ENCODE data around the gene SAFB. TPM values are rescaled to one million over a fixed set of nuclear protein-coding genes. Genes with fewer than 3 reads are reported as not detected.

Gene SAFB
- polyA plus RNA-seq (2013) = 75.5 and 76.6 TPM in 2 replicates

- peak within 1 kb of the TSS; percentile 87 for H3K27ac ChIP-seq (ENCODE audit: low read depth, low read length)
- H4K12ac ChIP-seq (ENCODE audit: low read depth, low read length) = peak within 1 kb of the TSS; percentile 85
- peaks cover 45% of the 10 kb centered on the region for H3K79me2 ChIP-seq (ENCODE audit: control insufficient read depth, insufficient read depth, low read length, poor library complexity)
- peak; percentile 100 for DNase-seq
- H2AK5ac ChIP-seq (ENCODE audit: low read length) = peak within 1 kb of the TSS; percentile 86
- peak within 1 kb of the TSS; percentile 88 for H3K18ac ChIP-seq (ENCODE audit: low read length)
- peaks cover 8 to 14% of the 10 kb centered on the region in 2 experiments for H3K4me1 ChIP-seq (ENCODE audit: control insufficient read depth in 1 of 2, insufficient read depth in 2 of 2, low read length in 2 of 2)
- H2BK12ac ChIP-seq (ENCODE audit: low read length) = peak within 1 kb of the TSS; percentile 38
- H2BK120ac ChIP-seq (ENCODE audit: insufficient read depth, low read length, poor library complexity) = peak within 1 kb of the TSS; percentile 82
- no peaks in the 10 kb centered on the region for H3K9me3 ChIP-seq (ENCODE audit: insufficient read depth, low read depth, low read length)
- H3K27me3 ChIP-seq (ENCODE audit: insufficient read depth, low read length) = no peaks in the 10 kb centered on the region
- H4K8ac ChIP-seq (ENCODE audit: low read depth, low read length) = peak within 1 kb of the TSS; percentile 95
- H2BK5ac ChIP-seq (ENCODE audit: low read depth, low read length, poor library complexity) = peak within 1 kb of the TSS; percentile 66
- H3K9ac ChIP-seq (ENCODE audit: low read length) = peak within 1 kb of the TSS; percentile 95
- H3K23ac ChIP-seq (ENCODE audit: low read length) = peak within 1 kb of the TSS; percentile 31
- H3K36me3 ChIP-seq (ENCODE audit: control insufficient read depth in 1 of 2, insufficient read depth in 2 of 2, low read length in 2 of 2) = peaks cover 23 to 50% of the 10 kb centered on the region in 2 experiments
- H2AFZ ChIP-seq (ENCODE audit: insufficient read depth, low read length, poor library complexity) = peak within 1 kb of the TSS; percentile 83
- H3K4ac ChIP-seq (ENCODE audit: low read depth, low read length) = peak within 1 kb of the TSS; percentile 100
- peak within 1 kb of the TSS; percentile 94 for H4K91ac ChIP-seq (ENCODE audit: low read depth, low read length)
- H3K14ac ChIP-seq (ENCODE audit: low read length) = peak within 1 kb of the TSS; percentile 91
- H3K79me1 ChIP-seq (ENCODE audit: low read length) = peaks cover 14% of the 10 kb centered on the region
- peak within 1 kb of the TSS; percentile 90 for H3K4me2 ChIP-seq (ENCODE audit: low read length)
- no CpG with 5 or more reads among the region's 116 CpGs for WGBS (ENCODE audit: extremely low coverage, insufficient coverage, insufficient read length)
- H3K4me3 ChIP-seq (ENCODE audit: low read depth, low read length) = peak within 1 kb of the TSS; percentile 99
Observed at GRCh38 chr19:5622465-5623396, at the start of gene SAFB, which contains the start of gene SAFB2. Gene SAFB, plus strand, starts transcription at chr19:5623083. Its CDS starts 123 bp downstream, at chr19:5623206. Gene SAFB2, minus strand, starts transcription at chr19:5622776. Its CDS starts 61 bp downstream, at chr19:5622715.

GRCh38 chr19:5575590-5575989, 47.3 kb upstream of the SAFB start:
- H3K27me3 ChIP-seq (ENCODE audit: insufficient read depth, low read length) = no peaks in the 10 kb centered on the region
- H3K4me2 ChIP-seq (ENCODE audit: low read length) = no peak overlapping the region
- no peaks in the 10 kb centered on the region for H3K79me2 ChIP-seq (ENCODE audit: control insufficient read depth, insufficient read depth, low read length, poor library complexity)
- no peak overlapping the region for H2AK5ac ChIP-seq (ENCODE audit: low read length)
- H2AFZ ChIP-seq (ENCODE audit: insufficient read depth, low read length, poor library complexity) = no peak overlapping the region
- H4K8ac ChIP-seq (ENCODE audit: low read depth, low read length) = no peak overlapping the region
- no peak overlapping the region for H3K27ac ChIP-seq (ENCODE audit: low read depth, low read length)
- H3K23ac ChIP-seq (ENCODE audit: low read length) = no peak overlapping the region
- no peak overlapping the region for H3K4ac ChIP-seq (ENCODE audit: low read depth, low read length)
- DNase-seq = peak; percentile 38 to 73
- peaks cover 10 to 15% of the 10 kb centered on the region in 2 experiments for H3K4me1 ChIP-seq (ENCODE audit: control insufficient read depth in 1 of 2, insufficient read depth in 2 of 2, low read length in 2 of 2)
- no peak overlapping the region for H3K4me3 ChIP-seq (ENCODE audit: low read depth, low read length)
- H2BK120ac ChIP-seq (ENCODE audit: insufficient read depth, low read length, poor library complexity) = no peak overlapping the region
- no peak overlapping the region for H4K91ac ChIP-seq (ENCODE audit: low read depth, low read length)
- H3K18ac ChIP-seq (ENCODE audit: low read length) = no peak overlapping the region
- no peaks in the 10 kb centered on the region for H3K36me3 ChIP-seq (ENCODE audit: control insufficient read depth in 1 of 2, insufficient read depth in 2 of 2, low read length in 2 of 2)
- H3K14ac ChIP-seq (ENCODE audit: low read length) = no peak overlapping the region
- H3K9me3 ChIP-seq (ENCODE audit: insufficient read depth, low read depth, low read length) = peaks cover 2% of the 10 kb centered on the region
- no peak overlapping the region for H4K12ac ChIP-seq (ENCODE audit: low read depth, low read length)
- H3K79me1 ChIP-seq (ENCODE audit: low read length) = peaks cover 6% of the 10 kb centered on the region
- no peak overlapping the region for H3K9ac ChIP-seq (ENCODE audit: low read length)
- no CpG with 5 or more reads among the region's 6 CpGs for WGBS (ENCODE audit: extremely low coverage, insufficient coverage, insufficient read length)
- no peak overlapping the region for H2BK5ac ChIP-seq (ENCODE audit: low read depth, low read length, poor library complexity)
- H2BK12ac ChIP-seq (ENCODE audit: low read length) = no peak overlapping the region

- no CpG with 5 or more reads among the region's 28 CpGs for WGBS (ENCODE audit: extremely low coverage, insufficient coverage, insufficient read length)
- H3K4me3 ChIP-seq (ENCODE audit: low read depth, low read length) = no peak overlapping the region
Observed at GRCh38 chr19:5578097-5578846, 44.6 kb upstream of the SAFB start.

GRCh38 chr19:5579286-5579685, 43.6 kb upstream of the SAFB start:
- Histone ChIP-seq H3K27ac (ENCODE audit: low read depth, low read length) (no peak overlapping the region), H2AFZ (ENCODE audit: insufficient read depth, low read length, poor library complexity) (no peak overlapping the region), H3K79me2 (ENCODE audit: control insufficient read depth, insufficient read depth, low read length, poor library complexity) (no peaks in the 10 kb centered on the region), H3K4me3 (ENCODE audit: low read depth, low read length) (no peak overlapping the region), H3K79me1 (ENCODE audit: low read length) (no peaks in the 10 kb centered on the region), H3K27me3 (ENCODE audit: insufficient read depth, low read length) (no peaks in the 10 kb centered on the region), H4K91ac (ENCODE audit: low read depth, low read length) (no peak overlapping the region), H2BK5ac (ENCODE audit: low read depth, low read length, poor library complexity) (no peak overlapping the region), H3K14ac (ENCODE audit: low read length) (no peak overlapping the region), H2AK5ac (ENCODE audit: low read length) (no peak overlapping the region), H3K18ac (ENCODE audit: low read length) (no peak overlapping the region), H3K36me3 (ENCODE audit: control insufficient read depth in 1 of 2, insufficient read depth in 2 of 2, low read length in 2 of 2) (peaks cover 5 to 7% of the 10 kb centered on the region in 2 experiments), H3K4me2 (ENCODE audit: low read length) (no peak overlapping the region), H3K23ac (ENCODE audit: low read length) (no peak overlapping the region), H3K9ac (ENCODE audit: low read length) (no peak overlapping the region), H3K9me3 (ENCODE audit: insufficient read depth, low read depth, low read length) (no peaks in the 10 kb centered on the region), H4K12ac (ENCODE audit: low read depth, low read length) (no peak overlapping the region), H3K4me1 (ENCODE audit: control insufficient read depth in 1 of 2, insufficient read depth in 2 of 2, low read length in 2 of 2) (peaks cover 0 to 5% of the 10 kb centered on the region in 2 experiments), H2BK12ac (ENCODE audit: low read length) (no peak overlapping the region), H3K4ac (ENCODE audit: low read depth, low read length) (no peak overlapping the region), H2BK120ac (ENCODE audit: insufficient read depth, low read length, poor library complexity) (no peak overlapping the region), H4K8ac (ENCODE audit: low read depth, low read length) (no peak overlapping the region)
- no CpG with 5 or more reads among the region's 6 CpGs for WGBS (ENCODE audit: extremely low coverage, insufficient coverage, insufficient read length)
- DNase-seq = no peak

More at GRCh38 chr19:5578097-5578846, 44.6 kb upstream of the SAFB start:
- no peak overlapping the region for H4K12ac ChIP-seq (ENCODE audit: low read depth, low read length)
- no peak overlapping the region for H2AK5ac ChIP-seq (ENCODE audit: low read length)
- H3K18ac ChIP-seq (ENCODE audit: low read length) = no peak overlapping the region
- peaks cover 0 to 5% of the 10 kb centered on the region in 2 experiments for H3K4me1 ChIP-seq (ENCODE audit: control insufficient read depth in 1 of 2, insufficient read depth in 2 of 2, low read length in 2 of 2)
- no peak overlapping the region for H2AFZ ChIP-seq (ENCODE audit: insufficient read depth, low read length, poor library complexity)
- H3K14ac ChIP-seq (ENCODE audit: low read length) = no peak overlapping the region
- H3K9me3 ChIP-seq (ENCODE audit: insufficient read depth, low read depth, low read length) = no peaks in the 10 kb centered on the region
- no peak overlapping the region for H3K9ac ChIP-seq (ENCODE audit: low read length)
- peak; percentile 55 to 85 for DNase-seq
- no peak overlapping the region for H2BK5ac ChIP-seq (ENCODE audit: low read depth, low read length, poor library complexity)
- no peaks in the 10 kb centered on the region for H3K79me2 ChIP-seq (ENCODE audit: control insufficient read depth, insufficient read depth, low read length, poor library complexity)
- peaks cover 5 to 7% of the 10 kb centered on the region in 2 experiments for H3K36me3 ChIP-seq (ENCODE audit: control insufficient read depth in 1 of 2, insufficient read depth in 2 of 2, low read length in 2 of 2)
- H2BK120ac ChIP-seq (ENCODE audit: insufficient read depth, low read length, poor library complexity) = no peak overlapping the region
- peak overlapping the region; percentile 68 for H4K8ac ChIP-seq (ENCODE audit: low read depth, low read length)
- no peak overlapping the region for H3K27ac ChIP-seq (ENCODE audit: low read depth, low read length)
- no peak overlapping the region for H3K4ac ChIP-seq (ENCODE audit: low read depth, low read length)
- no peak overlapping the region for H3K23ac ChIP-seq (ENCODE audit: low read length)
- H3K4me2 ChIP-seq (ENCODE audit: low read length) = peak overlapping the region; percentile 49
- no peak overlapping the region for H2BK12ac ChIP-seq (ENCODE audit: low read length)
- no peaks in the 10 kb centered on the region for H3K27me3 ChIP-seq (ENCODE audit: insufficient read depth, low read length)
- no peak overlapping the region for H4K91ac ChIP-seq (ENCODE audit: low read depth, low read length)
- peaks cover 1% of the 10 kb centered on the region for H3K79me1 ChIP-seq (ENCODE audit: low read length)

All from trophoblast cell (in vitro differentiated cells and primary cell).